Fibroblast of lung (primary cell): ENCODE measurements around the gene MTX2. TPM values are rescaled to one million over a fixed set of nuclear protein-coding genes. Genes with fewer than 3 reads are reported as not detected.

Experiments used
- DNase-seq, 2 donors: peaks; one replicate each; pipeline versions ENCODE4 v3.0.0 to v3.0.0-alpha.2; 2010; ENCODE audit warnings: low read depth in 2 of 2
- H2AFZ ChIP-seq: 2 replicates; pipeline ENCODE4 v1.5.1; 2012; ENCODE audit warnings: low read length, control low read depth, inconsistent platforms
- H3K27ac ChIP-seq: 2 replicates; pipeline ENCODE4 v1.5.1; 2011; ENCODE audit warnings: low read length, control low read depth; ENCODE audit not compliant: insufficient read depth
- H3K27me3 ChIP-seq: 2 replicates; pipeline ENCODE4 v1.5.1; 2011; ENCODE audit warnings: mild to moderate bottlenecking, low read length; ENCODE audit not compliant: control insufficient read depth, insufficient read depth
- H3K36me3 ChIP-seq: 2 replicates; pipeline ENCODE4 v1.5.1; 2011; ENCODE audit warnings: low read length; ENCODE audit not compliant: control insufficient read depth, insufficient read depth
- H3K4me1 ChIP-seq: 2 replicates; pipeline ENCODE4 v1.5.1; 2011; ENCODE audit warnings: low read length; ENCODE audit not compliant: control insufficient read depth, insufficient read depth; ENCODE audit errors: extremely low read depth
- H3K4me2 ChIP-seq: 2 replicates; pipeline ENCODE4 v1.5.1; 2011; ENCODE audit warnings: low read length, control low read depth; ENCODE audit not compliant: insufficient read depth; ENCODE audit errors: extremely low read depth
- H3K4me3 ChIP-seq, 4 experiments: fragments of 200-600 bp in 1 of 4; sonication (generic) in 1 of 4; replicated peaks in 1 of 4; 2 replicates each; pipeline ENCODE4 v1.5.1; 2011 to 2016; ENCODE audit warnings: low read length in 4 of 4, low read depth in 3 of 4, mild to moderate bottlenecking in 3 of 4, control low read depth in 2 of 4, inconsistent platforms in 1 of 4, mixed read lengths in 1 of 4; ENCODE audit not compliant: insufficient read depth in 1 of 4; ENCODE audit errors: control extremely low read depth in 1 of 4
- H3K79me2 ChIP-seq: 2 replicates; pipeline ENCODE4 v1.5.1; 2012; ENCODE audit warnings: mild to moderate bottlenecking, low read length, inconsistent platforms; ENCODE audit not compliant: control insufficient read depth, insufficient read depth
- H3K9ac ChIP-seq: 2 replicates; pipeline ENCODE4 v1.5.1; 2011; ENCODE audit warnings: mild to moderate bottlenecking, low read length, control low read depth; ENCODE audit not compliant: insufficient read depth
- H3K9me3 ChIP-seq: 2 replicates; pipeline ENCODE4 v1.5.1; 2012; ENCODE audit warnings: low read depth, low read length; ENCODE audit not compliant: control insufficient read depth, insufficient read depth
- H4K20me1 ChIP-seq: 2 replicates; pipeline ENCODE4 v1.5.1; 2011; ENCODE audit warnings: low read length; ENCODE audit not compliant: control insufficient read depth, insufficient read depth; ENCODE audit errors: extremely low read depth
- EZH2 ChIP-seq: IDR thresholded peaks from 2 replicates; pipeline ENCODE4 v1.5.1; 2012; ENCODE audit warnings: low read length, control low read depth, mild to moderate bottlenecking; ENCODE audit errors: missing control alignments
- polyA plus RNA-seq, 2 donors: library from polyadenylated mRNA; depleted of rRNA in 1 of 2; stranded (reverse) in 1 of 2; unstranded in 1 of 2; fragments of >200 nt; gene quantifications; 2 replicates each; pipeline ENCODE4 v1.2.1, GENCODE V29; 2011 to 2012; ENCODE audit warnings: missing spikeins in 1 of 2
- total RNA-seq: library from RNA; depleted of rRNA; stranded (reverse); fragments of >200 nt; gene quantifications from 2 replicates; pipeline ENCODE4 v1.2.1, GENCODE V29; 2014
- TF ChIP-seq, protein P1 (sequence below), 2 donors: IDR thresholded peaks in 1 of 2; conservative IDR thresholded peaks in 1 of 2; 1 replicate in 1 of 2; 2 replicates in 1 of 2; pipeline ENCODE4 v1.5.1; 2011 to 2012; ENCODE audit warnings: low read length in 2 of 2, control low read depth in 1 of 2, inconsistent platforms in 1 of 2, low read depth in 1 of 2, mild to moderate bottlenecking in 1 of 2

Gene MTX2
- total and polyA plus RNA-seq, 2 donors (not counting 1 experiment from before 2014, with no cell fraction given) = 29.6 to 46.9 TPM

DNA sequence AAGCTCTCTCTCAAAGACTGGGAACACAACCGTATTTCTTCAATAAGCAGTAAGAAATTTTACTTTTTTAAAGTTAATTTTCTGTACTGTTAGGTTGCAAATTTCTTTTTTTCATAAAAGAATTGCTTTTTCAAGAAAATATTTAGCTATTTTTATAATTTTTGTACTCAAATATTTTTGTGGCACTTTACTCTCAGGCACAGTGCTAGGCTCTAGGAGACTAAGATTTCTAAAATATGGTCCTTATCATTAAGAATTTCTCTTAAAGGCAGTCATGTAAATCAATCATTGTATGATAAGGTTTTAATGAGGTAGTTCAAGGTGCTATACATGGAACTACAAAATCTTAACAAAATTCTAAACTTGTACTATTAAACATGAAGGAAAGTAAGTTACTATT, 61.4 kb downstream of the MTX2 start:
- H3K27me3 ChIP-seq = no peaks in the 10 kb centered on the region
- H3K4me2 ChIP-seq = no peak overlapping the region
- no peak overlapping the region for H3K9ac ChIP-seq
- no peaks in the 10 kb centered on the region for H3K4me1 ChIP-seq
- no peaks in the 10 kb centered on the region for H3K36me3 ChIP-seq
- H3K4me3 ChIP-seq = no peak overlapping the region
- no peak overlapping the region for H3K27ac ChIP-seq
- H2AFZ ChIP-seq = no peak overlapping the region
- H3K9me3 ChIP-seq = no peaks in the 10 kb centered on the region
- H3K79me2 ChIP-seq = no peaks in the 10 kb centered on the region
- no peak for DNase-seq
- no peaks in the 10 kb centered on the region for H4K20me1 ChIP-seq
- no peak for TF ChIP-seq EZH2
- TF ChIP-seq, protein P1, sequence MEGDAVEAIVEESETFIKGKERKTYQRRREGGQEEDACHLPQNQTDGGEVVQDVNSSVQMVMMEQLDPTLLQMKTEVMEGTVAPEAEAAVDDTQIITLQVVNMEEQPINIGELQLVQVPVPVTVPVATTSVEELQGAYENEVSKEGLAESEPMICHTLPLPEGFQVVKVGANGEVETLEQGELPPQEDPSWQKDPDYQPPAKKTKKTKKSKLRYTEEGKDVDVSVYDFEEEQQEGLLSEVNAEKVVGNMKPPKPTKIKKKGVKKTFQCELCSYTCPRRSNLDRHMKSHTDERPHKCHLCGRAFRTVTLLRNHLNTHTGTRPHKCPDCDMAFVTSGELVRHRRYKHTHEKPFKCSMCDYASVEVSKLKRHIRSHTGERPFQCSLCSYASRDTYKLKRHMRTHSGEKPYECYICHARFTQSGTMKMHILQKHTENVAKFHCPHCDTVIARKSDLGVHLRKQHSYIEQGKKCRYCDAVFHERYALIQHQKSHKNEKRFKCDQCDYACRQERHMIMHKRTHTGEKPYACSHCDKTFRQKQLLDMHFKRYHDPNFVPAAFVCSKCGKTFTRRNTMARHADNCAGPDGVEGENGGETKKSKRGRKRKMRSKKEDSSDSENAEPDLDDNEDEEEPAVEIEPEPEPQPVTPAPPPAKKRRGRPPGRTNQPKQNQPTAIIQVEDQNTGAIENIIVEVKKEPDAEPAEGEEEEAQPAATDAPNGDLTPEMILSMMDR (conservative IDR thresholded peaks at IDR 0.05 in 1 of 2, IDR thresholded peaks at IDR 0.05 in 1 of 2; ENCODE audit: low read depth in 1 of 2, low read length in 2 of 2) = no peak

GRCh38 chr2:176331646-176332045, 62.4 kb downstream of the MTX2 start:
- Histone ChIP-seq H2AFZ (no peak overlapping the region), H3K4me2 (no peak overlapping the region), H4K20me1 (no peaks in the 10 kb centered on the region), H3K4me1 (no peaks in the 10 kb centered on the region), H3K9ac (no peak overlapping the region), H3K9me3 (no peaks in the 10 kb centered on the region), H3K79me2 (no peaks in the 10 kb centered on the region), H3K4me3 (no peak overlapping the region), H3K27me3 (no peaks in the 10 kb centered on the region), H3K27ac (no peak overlapping the region), H3K36me3 (no peaks in the 10 kb centered on the region)
- TF ChIP-seq, protein P1 (conservative IDR thresholded peaks at IDR 0.05 in 1 of 2, IDR thresholded peaks at IDR 0.05 in 1 of 2; ENCODE audit: low read depth in 1 of 2, low read length in 2 of 2) = no peak
- no peak for TF ChIP-seq EZH2
- DNase-seq = no peak

- H3K79me2 ChIP-seq = no peaks in the 10 kb centered on the region
- no peak overlapping the region for H3K27ac ChIP-seq
- no peaks in the 10 kb centered on the region for H3K4me1 ChIP-seq
- H3K9me3 ChIP-seq = no peaks in the 10 kb centered on the region
- H3K36me3 ChIP-seq = no peaks in the 10 kb centered on the region
- H3K27me3 ChIP-seq = no peaks in the 10 kb centered on the region
- TF ChIP-seq, protein P1 (conservative IDR thresholded peaks at IDR 0.05 in 1 of 2, IDR thresholded peaks at IDR 0.05 in 1 of 2; ENCODE audit: low read depth in 1 of 2, low read length in 2 of 2) = no peak
- no peak for TF ChIP-seq EZH2
- no peaks in the 10 kb centered on the region for H4K20me1 ChIP-seq
- no peak overlapping the region for H3K4me2 ChIP-seq
- no peak for DNase-seq
- H3K9ac ChIP-seq = no peak overlapping the region
- no peak overlapping the region for H2AFZ ChIP-seq
- H3K4me3 ChIP-seq = no peak overlapping the region
Observed at GRCh38 chr2:176334729-176335128, 65.5 kb downstream of the MTX2 start.
